Suprapubic skin (tissue), 4 donors: Measurements from ENCODE around the gene NUDT1. TPM values are rescaled to one million over a fixed set of nuclear protein-coding genes. Genes with fewer than 3 reads are reported as not detected.

Experiments
- DNase-seq, 2 donors: peaks; one replicate each; pipeline ENCODE4 v3.0.0-alpha.2; 2019; ENCODE audit warnings: low spot score in 2 of 2
- H3K27ac ChIP-seq: fragments of 200-600 bp; sonication (generic); one replicate; pipeline ENCODE4 v1.5.1; 2019
- H3K27me3 ChIP-seq: fragments of 200-600 bp; sonication (generic); one replicate; pipeline ENCODE4 v1.5.1; 2019
- H3K36me3 ChIP-seq: fragments of 200-600 bp; sonication (generic); one replicate; pipeline ENCODE4 v1.5.1; 2019
- H3K4me1 ChIP-seq: fragments of 200-600 bp; sonication (generic); one replicate; pipeline ENCODE4 v1.5.1; 2019
- H3K4me3 ChIP-seq: fragments of 200-600 bp; sonication (generic); one replicate; pipeline ENCODE4 v1.5.1; 2019; ENCODE audit warnings: mild to moderate bottlenecking
- H3K9me3 ChIP-seq: fragments of 200-600 bp; sonication (generic); one replicate; pipeline ENCODE4 v1.5.1; 2019
- EP300 ChIP-seq: sonication (generic); formaldehyde crosslinking; IDR thresholded peaks from one replicate; pipeline ENCODE4 v1.6.1; 2017; ENCODE audit warnings: antibody characterized with exemption
- POLR2A ChIP-seq, 2 donors: fragments of 450-650 bp; IDR thresholded peaks; one replicate each; pipeline ENCODE4 v1.6.1; 2017; ENCODE audit warnings: antibody characterized with exemption in 2 of 2, mild to moderate bottlenecking in 2 of 2, moderate library complexity in 2 of 2
- POLR2AphosphoS5 ChIP-seq, 3 donors: sonication (generic); formaldehyde crosslinking; IDR thresholded peaks; one replicate each; pipeline ENCODE4 v1.6.1; 2017; ENCODE audit warnings: antibody characterized with exemption in 3 of 3
- WGBS: methylation state at CpG from one replicate; pipeline ENCODE4 v1.1.5; 2018; 5-methylcytosine and 5-hydroxymethylcytosine counted together
- total RNA-seq, 4 donors: library from RNA; depleted of rRNA; stranded (reverse); fragments of >200 nt; gene quantifications; one replicate each; pipeline ENCODE4 v1.1.0, GENCODE V29; 2016
- TF ChIP-seq, protein P1 (sequence below), 2 donors: fragments of 200-600 bp in 1 of 2; fragments of 450-650 bp in 1 of 2; sonication (generic) in 1 of 2; IDR thresholded peaks; one replicate each; pipeline ENCODE4 v1.5.1; 2016 to 2019; ENCODE audit warnings: antibody characterized with exemption in 2 of 2, mild to moderate bottlenecking in 1 of 2, moderate library complexity in 1 of 2

NUDT1 gene
- total RNA-seq, 4 donors from 2014 or later: 24.1 to 39.4 (median 28.3) TPM

DNA sequence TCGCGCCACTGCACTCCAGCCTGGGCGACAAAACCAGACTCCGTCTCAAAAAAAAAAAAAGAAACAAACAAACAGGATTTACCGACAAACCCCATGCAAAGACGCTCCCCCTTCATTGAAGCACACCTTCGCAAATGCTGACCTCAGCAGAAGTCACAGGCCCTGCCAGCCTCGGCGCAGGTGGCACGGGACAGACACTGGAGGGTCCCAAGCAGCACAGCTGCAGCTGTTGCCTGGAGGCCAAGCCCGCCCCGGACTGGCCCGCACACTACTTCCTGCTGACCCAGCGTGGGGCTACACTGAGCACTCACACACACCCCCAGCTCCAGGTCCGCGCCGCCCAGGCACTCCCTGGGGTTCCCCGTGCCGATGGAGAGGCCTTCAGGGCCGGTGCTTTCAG, 41.0 kb downstream of the NUDT1 start:
- no peaks in the 10 kb centered on the region for H3K36me3 ChIP-seq

DNA sequence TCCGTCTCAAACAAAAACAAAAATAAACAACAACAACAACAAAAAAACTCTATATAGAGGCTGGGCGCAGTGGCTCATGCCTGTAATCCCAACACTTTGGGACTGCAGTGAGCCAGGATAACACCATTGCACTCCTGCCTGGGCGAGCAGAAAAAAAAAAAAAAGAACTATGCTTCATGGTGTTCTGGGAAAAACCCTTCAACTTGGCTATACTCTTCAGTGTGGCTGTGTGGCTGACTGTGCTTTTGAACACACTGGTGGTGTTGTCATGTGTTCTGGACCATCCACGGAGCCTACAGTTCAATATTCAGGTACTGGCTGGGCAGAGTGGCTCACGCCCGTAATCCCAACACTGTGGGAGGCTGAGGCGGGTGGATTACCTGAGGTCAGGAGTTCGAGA, 45.7 kb downstream of the NUDT1 start:
- peaks cover 5% of the 10 kb centered on the region for H3K36me3 ChIP-seq
- no peak overlapping the region for H3K27ac ChIP-seq
- peaks cover 4% of the 10 kb centered on the region for H3K4me1 ChIP-seq
- DNase-seq: no peak
- H3K27me3 ChIP-seq: no peaks in the 10 kb centered on the region
- TF ChIP-seq, protein P1, sequence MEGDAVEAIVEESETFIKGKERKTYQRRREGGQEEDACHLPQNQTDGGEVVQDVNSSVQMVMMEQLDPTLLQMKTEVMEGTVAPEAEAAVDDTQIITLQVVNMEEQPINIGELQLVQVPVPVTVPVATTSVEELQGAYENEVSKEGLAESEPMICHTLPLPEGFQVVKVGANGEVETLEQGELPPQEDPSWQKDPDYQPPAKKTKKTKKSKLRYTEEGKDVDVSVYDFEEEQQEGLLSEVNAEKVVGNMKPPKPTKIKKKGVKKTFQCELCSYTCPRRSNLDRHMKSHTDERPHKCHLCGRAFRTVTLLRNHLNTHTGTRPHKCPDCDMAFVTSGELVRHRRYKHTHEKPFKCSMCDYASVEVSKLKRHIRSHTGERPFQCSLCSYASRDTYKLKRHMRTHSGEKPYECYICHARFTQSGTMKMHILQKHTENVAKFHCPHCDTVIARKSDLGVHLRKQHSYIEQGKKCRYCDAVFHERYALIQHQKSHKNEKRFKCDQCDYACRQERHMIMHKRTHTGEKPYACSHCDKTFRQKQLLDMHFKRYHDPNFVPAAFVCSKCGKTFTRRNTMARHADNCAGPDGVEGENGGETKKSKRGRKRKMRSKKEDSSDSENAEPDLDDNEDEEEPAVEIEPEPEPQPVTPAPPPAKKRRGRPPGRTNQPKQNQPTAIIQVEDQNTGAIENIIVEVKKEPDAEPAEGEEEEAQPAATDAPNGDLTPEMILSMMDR (IDR thresholded peaks at IDR 0.05): no peak
- TF ChIP-seq POLR2AphosphoS5 (IDR thresholded peaks at IDR 0.05) (no peak), POLR2A (IDR thresholded peaks at IDR 0.05) (no peak), EP300 (no peak)
- H3K4me3 ChIP-seq: no peak overlapping the region
- WGBS: 89% methylated on average over 8 of the region's 8 CpGs
- H3K9me3 ChIP-seq: no peaks in the 10 kb centered on the region

More for the DNA sequence above, 41.0 kb downstream of the NUDT1 start:
- no peaks in the 10 kb centered on the region for H3K27me3 ChIP-seq
- no peak overlapping the region for H3K4me3 ChIP-seq
- no peak for DNase-seq
- H3K9me3 ChIP-seq: no peaks in the 10 kb centered on the region
- 95% methylated on average over 11 of the region's 20 CpGs for WGBS
- TF ChIP-seq, protein P1 (IDR thresholded peaks at IDR 0.05): no peak
- no peak for TF ChIP-seq POLR2AphosphoS5 (IDR thresholded peaks at IDR 0.05)
- TF ChIP-seq EP300: no peak
- TF ChIP-seq POLR2A (IDR thresholded peaks at IDR 0.05): no peak
- no peak overlapping the region for H3K27ac ChIP-seq
- H3K4me1 ChIP-seq: peaks cover 12% of the 10 kb centered on the region

DNA sequence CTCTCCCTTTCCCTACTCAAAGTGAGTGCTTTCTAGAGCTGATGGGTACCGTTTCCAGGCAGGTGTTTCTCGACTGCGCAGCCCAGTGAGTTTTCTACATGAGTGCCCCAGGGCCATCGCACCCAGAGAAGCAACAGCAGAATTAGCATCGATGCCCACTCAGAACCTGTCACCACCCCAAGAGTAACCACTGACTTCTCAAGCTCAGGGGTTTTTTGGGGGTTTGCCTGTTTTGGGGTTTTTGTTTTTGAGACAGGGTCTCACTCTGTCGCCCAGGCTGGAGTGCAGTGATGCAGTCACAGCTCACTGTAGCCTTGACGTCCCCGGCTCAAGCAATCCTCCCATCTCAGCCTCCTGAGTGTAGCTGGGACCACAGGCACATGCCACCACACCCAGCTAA, 46.5 kb downstream of the NUDT1 start:
- H3K27me3 ChIP-seq: no peaks in the 10 kb centered on the region
- no peaks in the 10 kb centered on the region for H3K9me3 ChIP-seq
- peaks cover 5% of the 10 kb centered on the region for H3K36me3 ChIP-seq
- H3K4me1 ChIP-seq: peaks cover 4% of the 10 kb centered on the region
- WGBS: 84% methylated on average over 8 of the region's 8 CpGs
- no peak for DNase-seq
- no peak overlapping the region for H3K27ac ChIP-seq
- H3K4me3 ChIP-seq: no peak overlapping the region
- TF ChIP-seq POLR2AphosphoS5 (IDR thresholded peaks at IDR 0.05): no peak
- TF ChIP-seq, protein P1 (IDR thresholded peaks at IDR 0.05): no peak
- TF ChIP-seq POLR2A (IDR thresholded peaks at IDR 0.05): no peak
- no peak for TF ChIP-seq EP300

DNA sequence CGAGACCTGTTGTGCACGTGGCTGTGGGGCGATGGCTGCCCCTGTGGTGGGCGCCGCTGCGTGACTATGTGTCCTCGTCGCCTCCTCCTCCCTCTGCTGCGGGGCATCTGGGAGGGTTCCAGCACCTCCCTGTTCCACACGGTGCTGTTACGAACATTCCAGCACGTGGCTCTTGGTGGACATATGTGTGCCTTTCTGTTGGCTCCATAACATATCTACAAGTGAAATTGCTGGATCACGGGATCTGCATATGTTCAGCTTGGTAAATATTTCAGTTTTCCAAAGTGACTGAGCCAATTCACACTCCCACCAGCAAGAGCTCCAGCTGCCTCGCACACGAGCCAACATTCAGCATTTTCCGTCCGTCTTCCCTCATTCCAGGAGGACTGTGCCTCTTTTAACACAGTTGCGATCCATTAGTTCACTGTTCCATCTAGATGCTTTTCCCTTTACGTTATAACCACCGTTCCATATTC, 47.1 kb downstream of the NUDT1 start:
- Histone ChIP-seq H3K27ac (no peak overlapping the region), H3K36me3 (peaks cover 5% of the 10 kb centered on the region), H3K9me3 (no peaks in the 10 kb centered on the region), H3K27me3 (no peaks in the 10 kb centered on the region), H3K4me3 (no peak overlapping the region), H3K4me1 (peaks cover 4% of the 10 kb centered on the region)
- DNase-seq: no peak
- WGBS: 59% methylated on average over 20 of the region's 20 CpGs
- TF ChIP-seq POLR2AphosphoS5 (IDR thresholded peaks at IDR 0.05) (no peak), POLR2A (IDR thresholded peaks at IDR 0.05) (no peak), EP300 (no peak)
- TF ChIP-seq, protein P1 (IDR thresholded peaks at IDR 0.05): no peak

DNA sequence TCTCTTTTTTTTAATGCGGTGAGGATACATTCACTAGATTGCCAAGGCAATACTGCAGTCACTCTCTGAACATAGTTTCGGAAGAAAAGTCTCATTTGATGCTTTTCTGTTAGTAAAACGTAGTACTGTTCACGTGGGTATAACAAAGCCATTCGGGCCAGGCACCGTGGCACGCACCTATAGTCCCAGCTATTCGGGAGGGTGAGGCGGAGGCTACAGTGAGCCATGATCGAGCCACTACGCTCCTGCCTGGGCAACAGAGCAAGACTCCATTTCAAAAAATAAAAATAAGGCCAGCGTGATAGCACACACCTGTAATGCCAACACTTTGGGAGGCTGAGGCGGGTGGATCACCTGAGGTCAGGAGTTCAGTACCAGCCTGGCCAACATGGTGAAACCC, 47.6 kb downstream of the NUDT1 start:
- 85% methylated on average over 13 of the region's 13 CpGs for WGBS
- Histone ChIP-seq H3K27ac (no peak overlapping the region), H3K27me3 (no peaks in the 10 kb centered on the region), H3K9me3 (no peaks in the 10 kb centered on the region), H3K36me3 (peaks cover 5% of the 10 kb centered on the region), H3K4me3 (no peak overlapping the region), H3K4me1 (peaks cover 4% of the 10 kb centered on the region)
- no peak for DNase-seq
- TF ChIP-seq POLR2A (IDR thresholded peaks at IDR 0.05): no peak
- TF ChIP-seq, protein P1 (IDR thresholded peaks at IDR 0.05): no peak
- no peak for TF ChIP-seq EP300
- no peak for TF ChIP-seq POLR2AphosphoS5 (IDR thresholded peaks at IDR 0.05)
